Neural cell (in vitro differentiated cells): ENCODE data around the gene PVALEF. TPM values are rescaled to one million over a fixed set of nuclear protein-coding genes. Genes with fewer than 3 reads are reported as not detected.

Experiments used
- H2AFZ ChIP-seq: fragments of 200-600, 300-800 bp; sonication (generic), shearing (Covaris generic); 2 replicates; pipeline ENCODE4 v1.6.0; 2014; ENCODE audit warnings: low read depth, mild to moderate bottlenecking, antibody characterized with exemption, low read length, moderate library complexity
- H3F3A ChIP-seq: fragments of 200-600 bp; shearing (Covaris generic); 2 replicates; pipeline ENCODE4 v1.6.1; 2016; ENCODE audit warnings: mild to moderate bottlenecking, moderate library complexity, mixed read lengths, antibody characterized with exemption, low read length; ENCODE audit not compliant: insufficient read depth, poor library complexity, severe bottlenecking
- H3K27ac ChIP-seq: fragments of 200-600, 300-800 bp; sonication (generic), shearing (Covaris generic); 2 replicates; pipeline ENCODE4 v1.5.1; 2014; ENCODE audit warnings: mild to moderate bottlenecking, low read length, moderate library complexity
- H3K27me3 ChIP-seq: fragments of 300-800, 200-600 bp; sonication (generic), shearing (Covaris generic); 2 replicates; pipeline ENCODE4 v1.6.0; 2014; ENCODE audit warnings: mild to moderate bottlenecking, low read depth, low read length, moderate library complexity; ENCODE audit not compliant: insufficient read depth
- H3K36me3 ChIP-seq: fragments of 300-800, 200-600 bp; sonication (generic), shearing (Covaris generic); 2 replicates; pipeline ENCODE4 v1.5.1; 2014; ENCODE audit warnings: mild to moderate bottlenecking, antibody characterized with exemption, low read length, moderate library complexity; ENCODE audit not compliant: insufficient read depth
- H3K4me2 ChIP-seq: fragments of 300-800, 200-600 bp; sonication (generic), shearing (Covaris generic); 2 replicates; pipeline ENCODE4 v1.6.0; 2014; ENCODE audit warnings: mild to moderate bottlenecking, low read length
- H3K4me3 ChIP-seq: fragments of 300-800, 200-600 bp; sonication (generic), shearing (Covaris generic); 2 replicates; pipeline ENCODE4 v1.5.1; 2014; ENCODE audit warnings: mild to moderate bottlenecking, low read length, moderate library complexity
- H3K79me2 ChIP-seq: fragments of 200-600 bp; shearing (Covaris generic); replicated peaks from 2 replicates; pipeline ENCODE4 v1.6.0; 2014; ENCODE audit warnings: mild to moderate bottlenecking, low read length, moderate library complexity; ENCODE audit not compliant: insufficient read depth
- H3K9ac ChIP-seq: fragments of 300-800, 200-600 bp; sonication (generic), shearing (Covaris generic); 2 replicates; pipeline ENCODE4 v1.6.1; 2016; ENCODE audit warnings: mild to moderate bottlenecking, low read length, mixed read lengths
- H3K9me2 ChIP-seq: fragments of 200-600 bp; shearing (Covaris generic); 2 replicates; pipeline ENCODE4 v1.6.1; 2016; ENCODE audit warnings: mild to moderate bottlenecking, low read length, mixed read lengths; ENCODE audit not compliant: insufficient read depth
- H3K9me3 ChIP-seq: fragments of 200-600, 300-800 bp; sonication (generic), shearing (Covaris generic); 2 replicates; pipeline ENCODE4 v1.6.1; 2016; ENCODE audit warnings: mild to moderate bottlenecking, mixed run types, low read length, moderate library complexity, mixed read lengths
- H4K20me1 ChIP-seq: fragments of 200-600 bp; shearing (Covaris generic); 2 replicates; pipeline ENCODE4 v1.6.1; 2016; ENCODE audit warnings: mild to moderate bottlenecking, mixed run types; ENCODE audit not compliant: insufficient read depth
- CTCF ChIP-seq: fragments of 450-650 bp; IDR thresholded peaks from 2 replicates; pipeline ENCODE4 v1.5.1; 2014; ENCODE audit warnings: antibody characterized with exemption, mild to moderate bottlenecking, moderate library complexity; ENCODE audit not compliant: poor library complexity, severe bottlenecking
- EP300 ChIP-seq: fragments of 450-650 bp; conservative IDR thresholded peaks from 2 replicates; pipeline ENCODE4 v1.6.1; 2014; ENCODE audit warnings: antibody characterized with exemption, mild to moderate bottlenecking, moderate library complexity; ENCODE audit not compliant: poor library complexity, severe bottlenecking
- EZH2 ChIP-seq: fragments of 200-600, 300-800 bp; shearing (Covaris generic), sonication (generic); IDR thresholded peaks from 2 replicates; pipeline ENCODE4 v1.6.1; 2014; ENCODE audit warnings: antibody characterized with exemption, low read length, borderline replicate concordance, mild to moderate bottlenecking; ENCODE audit not compliant: insufficient read depth, poor library complexity, severe bottlenecking
- MXI1 ChIP-seq: fragments of 450-650 bp; conservative IDR thresholded peaks from 2 replicates; pipeline ENCODE4 v1.6.1; 2014; ENCODE audit warnings: antibody characterized with exemption, mild to moderate bottlenecking; ENCODE audit not compliant: poor library complexity, severe bottlenecking
- POLR2AphosphoS5 ChIP-seq: IDR thresholded peaks from 2 replicates; pipeline ENCODE4 v1.6.1; 2012
- RAD21 ChIP-seq: fragments of 450-650 bp; conservative IDR thresholded peaks from 2 replicates; pipeline ENCODE4 v1.6.1; 2014; ENCODE audit warnings: antibody characterized with exemption, mild to moderate bottlenecking, moderate library complexity
- REST ChIP-seq: IDR thresholded peaks from 2 replicates; pipeline ENCODE4 v1.6.1; 2012; ENCODE audit warnings: borderline replicate concordance
- SMC3 ChIP-seq: fragments of 450-650 bp; conservative IDR thresholded peaks from 2 replicates; pipeline ENCODE4 v1.6.1; 2014; ENCODE audit warnings: antibody characterized with exemption, mild to moderate bottlenecking, moderate library complexity; ENCODE audit not compliant: poor library complexity
- TAF1 ChIP-seq: IDR thresholded peaks from 2 replicates; pipeline ENCODE4 v1.6.1; 2012; ENCODE audit warnings: low read depth
- polyA plus RNA-seq: library from polyadenylated mRNA; depleted of rRNA; stranded (reverse); fragments of >200 nt; gene quantifications from 2 replicates; pipeline ENCODE4 v1.2.3, GENCODE V29; 2014

PVALEF gene
- polyA plus RNA-seq, 1 donor from 2014 or later, result not detected

GRCh38 chr17:81197409-81197795 is 32.1 kb downstream of the PVALEF start:
- Histone ChIP-seq H3K36me3 (no peaks in the 10 kb centered on the region), H3K4me3 (no peak overlapping the region), H3F3A (no peaks in the 10 kb centered on the region), H3K9me3 (no peaks in the 10 kb centered on the region), H3K27me3 (no peaks in the 10 kb centered on the region), H3K79me2 (no peaks in the 10 kb centered on the region), H3K9me2 (no peaks in the 10 kb centered on the region), H3K9ac (no peak overlapping the region), H3K27ac (no peak overlapping the region), H3K4me2 (no peak overlapping the region), H2AFZ (no peak overlapping the region), H4K20me1 (no peaks in the 10 kb centered on the region)
- TF ChIP-seq SMC3, result no peak
- no peak for TF ChIP-seq EZH2
- TF ChIP-seq EP300, result no peak
- no peak for TF ChIP-seq CTCF
- TF ChIP-seq RAD21, result no peak
- TF ChIP-seq REST, result no peak
- no peak for TF ChIP-seq MXI1
- TF ChIP-seq TAF1, result no peak
- no peak for TF ChIP-seq POLR2AphosphoS5

GRCh38 chr17:81197831-81198490 is 32.7 kb downstream of the PVALEF start:
- H3K4me3 ChIP-seq, result no peak overlapping the region
- H3K4me2 ChIP-seq, result no peak overlapping the region
- H3K36me3 ChIP-seq, result no peaks in the 10 kb centered on the region
- no peaks in the 10 kb centered on the region for H3K9me2 ChIP-seq
- H4K20me1 ChIP-seq, result no peaks in the 10 kb centered on the region
- no peaks in the 10 kb centered on the region for H3F3A ChIP-seq
- H3K9ac ChIP-seq, result no peak overlapping the region
- no peaks in the 10 kb centered on the region for H3K9me3 ChIP-seq
- H3K27ac ChIP-seq, result no peak overlapping the region
- no peak overlapping the region for H2AFZ ChIP-seq
- H3K79me2 ChIP-seq, result no peaks in the 10 kb centered on the region
- TF ChIP-seq EZH2 (no peak), TAF1 (no peak), MXI1 (no peak), RAD21 (no peak), POLR2AphosphoS5 (no peak), SMC3 (no peak), REST (no peak), CTCF (no peak), EP300 (no peak)
- H3K27me3 ChIP-seq, result no peaks in the 10 kb centered on the region
